Left lung (tissue), 10 donors: ENCODE data around the gene MAPK8IP1. TPM values are rescaled to one million over a fixed set of nuclear protein-coding genes. Genes with fewer than 3 reads are reported as not detected.

Source experiments
- ATAC-seq: fragments of 200-7000 bp; cut with Tn5 transposase; one replicate; pipeline ENCODE4 v1.9.1; 2020; ENCODE audit warnings: moderate library complexity
- DNase-seq, 4 donors: peaks; one replicate each; pipeline ENCODE4 v3.0.0-alpha.2; 2013 to 2020
- H3K27ac ChIP-seq, 2 donors: fragments of 200-600 bp; sonication (generic) in 1 of 2; one replicate each; pipeline versions ENCODE4 v1.5.0 to v1.8.0; 2020 to 2021
- H3K27me3 ChIP-seq, 2 donors: fragments of 200-600 bp; sonication (generic) in 1 of 2; one replicate each; pipeline versions ENCODE4 v1.5.0 to v1.8.0; 2020 to 2021
- H3K36me3 ChIP-seq, 2 donors: fragments of 200-600 bp; sonication (generic) in 1 of 2; one replicate each; pipeline versions ENCODE4 v1.5.0 to v1.8.0; 2020 to 2021
- H3K4me1 ChIP-seq, 2 donors: fragments of 200-600 bp; one replicate each; pipeline ENCODE4 v1.8.0; 2021
- H3K4me3 ChIP-seq, 2 donors: fragments of 200-600 bp; sonication (generic) in 1 of 2; one replicate each; pipeline versions ENCODE4 v1.5.0 to v1.8.0; 2020 to 2021; ENCODE audit warnings: mild to moderate bottlenecking in 1 of 2
- H3K9me3 ChIP-seq, 2 donors: fragments of 200-600 bp; sonication (generic) in 1 of 2; one replicate each; pipeline versions ENCODE4 v1.5.0 to v1.8.0; 2020 to 2021
- CTCF ChIP-seq, 2 donors: fragments of 200-600 bp; sonication (generic) in 1 of 2; IDR thresholded peaks; one replicate each; pipeline versions ENCODE4 v1.5.0 to v1.8.0; 2021; ENCODE audit warnings: antibody characterized with exemption in 2 of 2
- intact Hi-C, 2 donors: fragments of 100-400 bp; cut with DNase I; formaldehyde crosslinking; loops; one replicate each; pipeline versions ENCODE4 v1.11.2 to v1.14.2; 2022
- polyA plus RNA-seq, 6 donors: library from polyadenylated mRNA; unstranded; fragments of 120-200 nt; gene quantifications; one replicate each; pipeline ENCODE4 v1.2.1, GENCODE V29; 2013; ENCODE audit not compliant: insufficient read length in 6 of 6
- total RNA-seq, 2 donors: library from RNA; stranded (reverse); fragmentation: NEBNext Ultra II Directional; extraction: Animal tissue kit (Norgen Biotek cat#: 25700); gene quantifications; one replicate each; pipeline ENCODE4 v1.2.1, GENCODE V29; 2021
- donor health status: DM: no; HTN: yes; CAD: no.
- donor health status: DM: no; HTN: no; CAD: no.

MAPK8IP1 gene
- total and polyA plus RNA-seq, 8 donors = 4.3 to 10.4 (median 6.9) TPM

GRCh38 chr11:45909594-45910475 is 24.4 kb downstream of the MAPK8IP1 start:
- intact Hi-C loops = no loop called here
- DNase-seq (peak in 1 of 4 donors; percentile 74), ATAC-seq (no peak)
- no peaks in the 10 kb centered on the region for H3K9me3 ChIP-seq
- H3K4me1 ChIP-seq = no peaks in the 10 kb centered on the region
- H3K27ac ChIP-seq = no peak overlapping the region
- H3K27me3 ChIP-seq = no peaks in the 10 kb centered on the region
- no peak overlapping the region for H3K4me3 ChIP-seq
- TF ChIP-seq CTCF (IDR thresholded peaks at IDR 0.05) = no peak
- H3K36me3 ChIP-seq = peaks cover 0 to 62% of the 10 kb centered on the region in 2 donors

- H3K4me3 ChIP-seq = no peak overlapping the region
- ATAC-seq = no peak
- peaks cover 0 to 70% of the 10 kb centered on the region in 2 donors for H3K36me3 ChIP-seq
- intact Hi-C loops = no loop called here
- no peak overlapping the region for H3K27ac ChIP-seq
- TF ChIP-seq CTCF (IDR thresholded peaks at IDR 0.05) = no peak
- H3K27me3 ChIP-seq = no peaks in the 10 kb centered on the region
- DNase-seq = no peak
- no peaks in the 10 kb centered on the region for H3K9me3 ChIP-seq
- H3K4me1 ChIP-seq = peaks cover 0 to 3% of the 10 kb centered on the region in 2 donors
Observed at GRCh38 chr11:45910623-45911022, 25.2 kb downstream of the MAPK8IP1 start.

- Histone ChIP-seq H3K4me1 (peaks cover 9 to 20% of the 10 kb centered on the region in 2 donors), H3K27ac (no peak overlapping the region), H3K36me3 (peaks cover 0 to 76% of the 10 kb centered on the region in 2 donors), H3K4me3 (no peak overlapping the region), H3K27me3 (no peaks in the 10 kb centered on the region), H3K9me3 (no peaks in the 10 kb centered on the region)
- ATAC-seq = no peak
- peak in 1 of 4 donors; percentile 65 for DNase-seq
- intact Hi-C loops = no loop called here
- no peak for TF ChIP-seq CTCF (IDR thresholded peaks at IDR 0.05)
Observed at GRCh38 chr11:45913514-45913913, 28.1 kb downstream of the MAPK8IP1 start.

GRCh38 chr11:45913942-45914635 is 28.6 kb downstream of the MAPK8IP1 start:
- intact Hi-C loops = no loop called here
- no peaks in the 10 kb centered on the region for H3K27me3 ChIP-seq
- no peak for TF ChIP-seq CTCF (IDR thresholded peaks at IDR 0.05)
- ATAC-seq = no peak
- H3K36me3 ChIP-seq = peaks cover 0 to 71% of the 10 kb centered on the region in 2 donors
- H3K27ac ChIP-seq = no peak overlapping the region
- no peaks in the 10 kb centered on the region for H3K9me3 ChIP-seq
- DNase-seq = peak in 1 of 4 donors; percentile 74
- H3K4me3 ChIP-seq = no peak overlapping the region
- H3K4me1 ChIP-seq = peaks cover 9 to 24% of the 10 kb centered on the region in 2 donors

- Histone ChIP-seq H3K27me3 (no peaks in the 10 kb centered on the region), H3K4me3 (no peak overlapping the region), H3K4me1 (peaks cover 9 to 27% of the 10 kb centered on the region in 2 donors), H3K36me3 (peaks cover 0 to 58% of the 10 kb centered on the region in 2 donors), H3K27ac (no peak overlapping the region), H3K9me3 (no peaks in the 10 kb centered on the region)
- DNase-seq (peak in 1 of 4 donors; percentile 47), ATAC-seq (no peak)
- TF ChIP-seq CTCF (IDR thresholded peaks at IDR 0.05) = no peak
- intact Hi-C loops = no loop called here
Observed at GRCh38 chr11:45915446-45915845, 30.0 kb downstream of the MAPK8IP1 start.
